HG03575 (cell line): ENCODE results near the gene PPIL1.
"Not testable (repeated sequence)": the region's sequence is repeated elsewhere in the genome, so short reads cannot be mapped to it uniquely, and the experiment has no call there.

Experiments
- ATAC-seq: cut with Tn5 transposase; IDR thresholded peaks from one replicate; pipeline ENCODE4 v1.9.1; 2021; ENCODE audit not compliant: unreplicated experiment, insufficient number of reproducible peaks, low FRiP score; ENCODE audit errors: extremely low read depth

PPIL1 gene

GRCh38 chr6:36822506-36823269 lies 51.9 kb downstream of the PPIL1 start:
- ATAC-seq: no peak

- ATAC-seq: no peak
Observed at GRCh38 chr6:36821581-36822335, 52.8 kb downstream of the PPIL1 start.

GRCh38 chr6:36820700-36821580 lies 53.7 kb downstream of the PPIL1 start:
- no peak for ATAC-seq

- no peak for ATAC-seq
Observed at GRCh38 chr6:36818756-36819155, 55.8 kb downstream of the PPIL1 start.

GRCh38 chr6:36817847-36818246 lies 56.8 kb downstream of the PPIL1 start:
- ATAC-seq: no peak

GRCh38 chr6:36817176-36817817 lies 57.3 kb downstream of the PPIL1 start:
- ATAC-seq: no peak

GRCh38 chr6:36815962-36816735 lies 58.5 kb downstream of the PPIL1 start:
- no peak for ATAC-seq

GRCh38 chr6:36814249-36814648 lies 60.4 kb downstream of the PPIL1 start:
- no peak for ATAC-seq

GRCh38 chr6:36813526-36813925 lies 61.1 kb downstream of the PPIL1 start:
- no peak for ATAC-seq

- not testable (repeated sequence) for ATAC-seq
Observed at GRCh38 chr6:36813047-36813446, 61.6 kb downstream of the PPIL1 start.

- ATAC-seq: no peak
Observed at GRCh38 chr6:36809941-36810803, 64.4 kb downstream of the PPIL1 start.

GRCh38 chr6:36809156-36809555 lies 65.4 kb downstream of the PPIL1 start:
- no peak for ATAC-seq

- ATAC-seq: no peak
Observed at GRCh38 chr6:36808634-36809033, 66.0 kb downstream of the PPIL1 start.

- ATAC-seq: no peak
Observed at GRCh38 chr6:36807750-36808149, 66.9 kb downstream of the PPIL1 start.

GRCh38 chr6:36807143-36807542 lies 67.5 kb downstream of the PPIL1 start:
- no peak for ATAC-seq

GRCh38 chr6:36805917-36806316 lies 68.7 kb downstream of the PPIL1 start:
- no peak for ATAC-seq

GRCh38 chr6:36805096-36805797 lies 69.4 kb downstream of the PPIL1 start:
- ATAC-seq: no peak
